GM21786 (cell line): ENCODE data around the gene SRRM5.
"Not testable (repeated sequence)": the region's sequence is repeated elsewhere in the genome, so short reads cannot be mapped to it uniquely, and the experiment has no call there.

Source experiments
- ATAC-seq: cut with Tn5 transposase; IDR thresholded peaks from one replicate; pipeline ENCODE4 v1.9.1; 2021; ENCODE audit not compliant: unreplicated experiment

Gene SRRM5

DNA sequence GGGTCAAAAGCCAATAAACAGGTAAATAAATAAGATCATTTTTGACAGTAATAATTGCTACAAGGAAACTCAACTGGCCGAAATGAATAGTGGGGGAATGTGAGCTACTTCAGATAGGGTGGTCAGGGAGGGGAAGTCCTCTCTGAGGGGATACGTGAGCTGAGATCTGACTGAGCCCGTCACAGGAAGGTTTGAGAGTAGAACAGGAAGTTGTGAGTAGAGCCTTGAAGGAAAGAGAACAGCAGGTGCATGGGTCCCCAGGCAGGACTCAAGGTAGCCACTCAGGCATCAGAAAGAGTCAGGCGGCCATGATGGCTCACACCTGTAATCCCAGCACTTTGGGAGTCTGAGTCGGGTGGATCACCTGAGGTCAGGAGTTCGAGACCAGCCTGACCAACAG lies 22.2 kb upstream of the SRRM5 start:
- ATAC-seq = no peak

GRCh38 chr19:43591904-43592772 lies 19.8 kb upstream of the SRRM5 start:
- ATAC-seq = no peak

GRCh38 chr19:43592800-43593350 lies 19.0 kb upstream of the SRRM5 start:
- ATAC-seq = no peak

DNA sequence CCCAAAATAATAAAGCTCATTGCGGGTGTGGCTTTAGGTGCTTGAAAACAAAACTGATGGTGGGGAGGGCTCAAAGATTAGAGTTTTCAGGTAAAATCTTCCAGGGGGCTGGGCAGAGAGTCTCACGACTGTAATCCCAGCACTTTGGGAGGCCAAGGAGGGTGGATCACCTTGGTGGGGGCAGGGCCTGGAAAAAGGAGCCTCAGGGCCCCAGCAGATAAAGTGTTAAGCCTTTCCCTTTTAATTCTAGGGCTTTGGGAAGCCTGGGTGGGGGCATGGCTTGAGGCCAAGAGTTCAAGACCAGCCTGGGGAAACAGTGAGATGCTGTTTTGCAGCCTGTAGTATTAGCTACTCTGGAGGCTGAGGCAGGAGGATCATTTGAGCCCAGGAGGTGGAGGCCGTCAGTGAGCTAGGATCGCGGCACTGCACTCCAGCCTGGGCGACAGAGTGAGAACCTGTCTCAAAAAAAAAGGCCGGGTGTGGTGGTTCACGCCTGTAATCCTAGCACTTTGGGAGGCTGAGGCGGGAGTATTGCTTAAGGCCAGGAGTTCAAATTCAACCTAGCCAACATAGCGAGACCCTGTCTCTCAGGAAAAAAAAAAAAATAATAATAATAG lies 17.7 kb upstream of the SRRM5 start:
- ATAC-seq = no peak

DNA sequence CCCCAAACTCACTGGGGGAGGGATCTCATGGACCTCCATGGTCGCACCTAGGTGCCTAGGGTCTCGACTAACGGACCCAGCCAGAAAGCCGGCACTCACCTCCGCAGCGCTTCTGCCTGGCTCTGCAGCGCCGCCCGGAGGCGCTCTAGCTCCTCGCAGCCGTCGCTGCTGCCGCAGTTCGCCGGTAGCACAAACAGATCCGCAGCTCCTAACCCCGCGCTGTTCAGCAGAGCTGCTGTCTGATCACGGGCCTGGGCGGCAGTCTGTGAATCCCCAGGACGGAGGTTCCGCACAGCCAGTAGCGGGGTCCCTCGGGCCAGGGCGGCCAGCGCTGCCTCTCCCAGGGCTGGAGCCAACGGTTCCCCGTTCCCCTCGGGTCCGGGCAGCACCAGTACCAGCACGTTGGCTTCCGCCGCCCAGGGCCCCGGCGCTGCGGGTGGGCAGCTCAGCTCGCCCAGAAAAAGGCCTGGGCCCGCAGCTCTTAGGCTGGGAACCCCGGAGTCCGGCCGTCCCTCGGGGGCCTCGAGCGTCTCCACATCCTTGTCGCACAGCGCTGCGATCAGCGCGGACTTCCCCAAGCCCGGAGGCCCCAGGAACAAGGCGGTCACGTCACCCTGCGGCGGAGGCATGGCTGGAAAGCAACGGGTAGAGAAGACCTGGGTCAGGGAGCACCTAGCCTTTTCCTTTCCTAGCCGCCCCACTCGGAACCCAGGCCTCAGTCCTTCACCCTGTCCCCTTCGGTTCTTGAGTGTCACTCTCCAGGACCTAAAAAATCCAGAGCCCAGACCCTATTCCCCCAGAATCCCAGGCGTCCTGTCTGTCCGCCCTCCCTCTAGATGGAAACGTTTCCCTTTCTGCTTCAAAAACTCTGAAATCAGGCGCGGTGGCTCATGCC lies 16.9 kb upstream of the SRRM5 start:
- ATAC-seq = no peak

- no peak for ATAC-seq
Observed at GRCh38 chr19:43595605-43595998, 16.3 kb upstream of the SRRM5 start.

DNA sequence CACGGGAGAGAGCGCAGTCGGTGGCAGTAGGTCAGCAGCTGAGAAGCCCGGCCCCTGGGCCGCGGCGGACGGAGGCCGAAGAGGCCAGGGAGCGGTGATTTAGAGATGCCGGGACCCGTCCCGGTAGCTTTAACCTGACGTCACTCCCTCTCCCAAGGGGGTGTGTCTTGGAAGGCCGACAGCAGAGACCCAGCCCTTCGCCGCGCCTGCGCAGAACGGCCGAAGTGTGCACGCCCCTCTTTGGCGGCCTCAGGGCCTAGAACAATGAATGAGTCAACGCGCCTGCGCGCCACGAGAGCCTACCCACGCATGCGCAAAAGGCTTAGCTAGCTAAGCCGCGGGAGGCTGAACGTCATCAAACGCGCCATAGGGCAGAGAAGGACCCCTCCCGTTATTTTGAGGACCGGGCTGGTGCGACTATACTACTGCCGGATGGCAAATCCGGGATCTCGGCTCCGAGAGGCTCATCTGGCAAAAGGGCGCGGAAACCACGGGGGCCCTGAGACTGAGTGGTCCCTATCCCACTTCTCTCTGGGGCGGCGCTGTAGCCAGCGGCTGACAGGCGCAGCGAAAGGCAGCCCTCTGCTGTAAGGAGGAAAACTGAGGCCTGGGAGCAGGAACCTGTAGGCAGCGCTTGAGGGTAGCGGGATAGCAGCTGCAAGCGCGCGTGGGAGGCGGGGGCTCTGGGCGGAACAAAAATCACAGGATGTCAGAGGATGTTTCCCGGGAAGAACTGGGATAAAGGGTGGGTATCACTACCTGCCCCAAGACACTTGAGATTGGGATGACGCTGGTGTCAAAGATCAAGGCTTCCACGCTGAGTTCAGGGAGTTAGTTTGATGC lies 15.7 kb upstream of the SRRM5 start, which contains the start of the genes IRGQ and ZNF576:
Gene IRGQ (minus strand): TSS at position 136 of the 843 bp plus-strand sequence. CDS start 796 bp downstream, outside the sequence.
Gene ZNF576 (plus strand): TSS at position 597 of the 843 bp plus-strand sequence. CDS start 514 bp downstream, outside the sequence.
- ATAC-seq = peak; percentile 84

DNA sequence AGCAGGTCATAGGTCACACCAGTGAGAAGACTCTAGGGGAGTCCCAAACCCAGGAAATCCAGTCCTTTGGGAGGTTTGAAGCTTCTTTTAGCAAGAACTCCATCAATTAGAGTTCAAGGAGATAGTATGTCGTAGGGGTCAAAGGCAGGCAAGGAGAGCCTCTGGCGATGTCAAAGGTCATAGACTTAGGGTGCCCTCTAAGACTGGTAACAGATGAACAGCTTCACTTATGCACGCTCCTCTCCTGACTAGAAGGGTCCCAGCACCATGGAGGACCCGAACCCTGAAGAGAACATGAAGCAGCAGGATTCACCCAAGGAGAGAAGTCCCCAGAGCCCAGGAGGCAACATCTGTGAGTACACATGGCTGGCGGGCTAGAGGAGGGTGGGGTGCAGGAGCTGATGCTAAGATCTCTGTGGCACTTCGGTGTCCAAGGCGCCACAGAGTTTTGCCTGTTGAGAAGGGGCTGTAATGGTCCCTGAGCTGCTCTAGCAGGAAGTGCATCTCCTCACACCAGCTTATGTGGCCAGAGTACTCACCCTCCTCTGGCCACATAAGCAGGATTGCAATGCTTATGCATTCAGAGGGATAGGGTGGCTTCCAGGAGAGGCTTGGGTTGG lies 14.9 kb upstream of the SRRM5 start:
- ATAC-seq = no peak

GRCh38 chr19:43597876-43598275 lies 14.0 kb upstream of the SRRM5 start:
- no peak for ATAC-seq

- no peak for ATAC-seq
Observed at GRCh38 chr19:43598445-43599240, 13.2 kb upstream of the SRRM5 start.

DNA sequence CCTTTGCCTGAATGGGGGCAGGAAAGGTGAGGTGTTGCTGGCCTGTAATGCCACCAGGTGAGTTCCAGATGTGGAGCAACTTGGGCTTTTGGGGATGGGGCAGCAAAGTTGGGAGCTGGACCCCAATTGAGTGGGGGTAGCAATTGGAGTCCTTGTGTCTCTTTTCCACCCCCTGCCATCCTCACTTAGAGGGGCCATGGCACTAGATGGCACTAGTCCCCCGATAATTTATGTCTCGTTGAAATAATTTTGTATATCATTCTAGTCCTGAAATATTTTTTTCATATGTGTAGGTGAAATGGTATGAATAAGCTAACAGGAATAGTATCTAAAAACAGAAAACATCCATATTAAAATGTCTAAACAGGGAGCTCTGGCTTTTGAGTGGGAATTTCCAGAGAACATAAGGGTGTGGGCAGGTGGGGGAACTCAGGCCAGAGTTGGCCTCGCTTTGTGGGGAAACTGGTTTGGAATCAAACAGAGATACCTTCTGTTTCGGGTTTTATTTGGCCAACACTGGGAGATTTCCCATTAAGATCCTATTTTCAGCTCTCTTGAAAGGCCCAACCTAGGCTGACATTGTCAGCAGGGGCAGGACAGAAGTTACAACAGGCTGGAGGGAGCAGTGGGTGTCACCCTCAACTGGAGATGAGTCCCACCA lies 12.1 kb upstream of the SRRM5 start:
- no peak for ATAC-seq

DNA sequence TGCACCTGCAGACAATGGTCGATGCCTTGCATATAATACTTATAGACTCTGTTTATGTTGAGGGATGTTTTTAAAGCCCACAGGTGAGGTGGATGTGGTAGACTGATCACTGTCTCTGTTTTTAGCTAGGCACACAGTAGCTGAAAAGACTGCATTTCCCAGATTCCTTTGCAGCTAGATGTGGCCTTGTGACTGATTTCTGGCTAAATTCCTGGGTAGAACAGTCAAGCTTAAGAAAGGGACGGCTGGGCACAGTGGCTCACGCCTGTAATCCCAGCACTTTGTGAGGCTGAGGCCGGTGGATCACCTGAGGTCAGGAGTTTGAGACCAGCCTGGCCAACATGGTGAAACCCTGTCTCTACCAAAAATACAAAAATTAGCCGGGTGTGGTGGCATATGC lies 11.6 kb upstream of the SRRM5 start:
- not testable (repeated sequence) for ATAC-seq

- ATAC-seq = no peak
Observed at GRCh38 chr19:43605875-43606568, 5.9 kb upstream of the SRRM5 start.

- no peak for ATAC-seq
Observed at GRCh38 chr19:43606569-43607229, 5.2 kb upstream of the SRRM5 start.

DNA sequence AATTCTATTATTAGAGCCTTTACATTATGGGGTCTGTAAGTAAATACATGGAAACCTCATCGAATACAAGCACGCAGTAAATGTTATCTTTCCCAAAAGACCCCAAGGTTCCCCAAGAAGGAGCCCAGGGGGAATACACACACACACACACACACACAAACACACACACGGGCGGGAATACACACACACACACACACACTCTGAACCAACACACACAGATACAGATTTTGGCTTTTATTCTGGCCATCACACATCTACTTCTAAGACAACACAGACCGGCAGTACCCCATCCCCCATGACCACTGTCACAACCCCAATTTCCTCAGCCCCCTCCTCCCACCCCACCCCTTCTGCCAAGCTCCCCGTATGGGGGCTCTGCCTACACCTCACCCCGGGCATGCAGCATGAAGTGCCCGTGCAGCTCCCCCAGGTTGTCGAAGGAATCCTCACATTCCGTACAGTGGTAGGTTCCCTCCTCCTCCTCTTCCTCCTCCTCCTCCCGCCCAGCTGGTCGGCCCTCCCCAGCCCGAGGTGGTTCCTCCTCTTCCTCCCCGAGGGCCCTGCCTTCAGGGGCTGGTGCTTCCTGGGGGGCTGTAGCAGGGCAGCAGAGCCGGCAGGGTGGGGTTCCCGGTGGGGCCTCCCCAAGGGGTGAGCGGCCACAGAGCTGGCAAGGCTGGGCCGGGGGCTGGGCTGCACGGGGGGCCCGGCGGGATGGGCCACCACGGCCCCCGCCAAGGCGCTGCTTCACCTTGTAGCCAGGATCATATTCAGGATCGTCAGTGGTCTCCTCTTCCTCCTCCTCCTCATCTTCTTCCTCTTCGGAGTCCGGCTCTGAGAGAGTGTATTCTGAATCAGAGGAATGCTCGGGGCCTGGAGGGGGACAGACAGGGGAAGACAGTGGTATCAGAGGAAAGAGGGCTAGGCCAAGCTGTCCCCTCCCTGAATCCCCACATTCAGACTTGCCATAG lies 4.4 kb upstream of the SRRM5 start:
- ATAC-seq = no peak

DNA sequence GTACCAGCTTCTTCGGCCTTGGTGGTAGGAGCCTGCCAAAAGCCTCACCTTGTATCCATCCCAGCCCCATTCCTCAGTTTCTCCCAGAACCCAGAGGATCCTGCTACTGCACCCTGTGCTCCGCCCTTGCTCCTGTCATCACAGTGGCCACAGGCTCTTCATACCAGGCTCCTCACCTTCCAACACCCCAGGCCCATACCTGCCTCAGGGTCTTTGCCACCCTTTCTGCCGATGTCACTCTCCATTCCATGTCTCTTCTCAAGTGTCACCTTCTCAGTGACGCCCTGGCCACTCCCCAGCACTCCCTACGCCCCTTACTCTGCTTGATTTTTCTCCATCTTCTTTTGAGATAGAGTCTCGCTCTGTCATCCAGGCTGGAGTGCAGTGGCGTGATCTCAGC lies 2.0 kb upstream of the SRRM5 start:
- ATAC-seq = no peak
